Fibroblast of lung (primary cell): ENCODE measurements around the gene MSI2. TPM values are rescaled to one million over a fixed set of nuclear protein-coding genes. Genes with fewer than 3 reads are reported as not detected.

Source experiments
- DNase-seq, 2 donors: peaks; one replicate each; pipeline versions ENCODE4 v3.0.0 to v3.0.0-alpha.2; 2010; ENCODE audit warnings: low read depth in 2 of 2
- H2AFZ ChIP-seq: 2 replicates; pipeline ENCODE4 v1.5.1; 2012; ENCODE audit warnings: low read length, control low read depth, inconsistent platforms
- H3K27ac ChIP-seq: 2 replicates; pipeline ENCODE4 v1.5.1; 2011; ENCODE audit warnings: low read length, control low read depth; ENCODE audit not compliant: insufficient read depth
- H3K27me3 ChIP-seq: 2 replicates; pipeline ENCODE4 v1.5.1; 2011; ENCODE audit warnings: mild to moderate bottlenecking, low read length; ENCODE audit not compliant: control insufficient read depth, insufficient read depth
- H3K36me3 ChIP-seq: 2 replicates; pipeline ENCODE4 v1.5.1; 2011; ENCODE audit warnings: low read length; ENCODE audit not compliant: control insufficient read depth, insufficient read depth
- H3K4me1 ChIP-seq: 2 replicates; pipeline ENCODE4 v1.5.1; 2011; ENCODE audit warnings: low read length; ENCODE audit not compliant: control insufficient read depth, insufficient read depth; ENCODE audit errors: extremely low read depth
- H3K4me2 ChIP-seq: 2 replicates; pipeline ENCODE4 v1.5.1; 2011; ENCODE audit warnings: low read length, control low read depth; ENCODE audit not compliant: insufficient read depth; ENCODE audit errors: extremely low read depth
- H3K4me3 ChIP-seq, 4 experiments: fragments of 200-600 bp in 1 of 4; sonication (generic) in 1 of 4; replicated peaks in 1 of 4; 2 replicates each; pipeline ENCODE4 v1.5.1; 2011 to 2016; ENCODE audit warnings: low read length in 4 of 4, low read depth in 3 of 4, mild to moderate bottlenecking in 3 of 4, control low read depth in 2 of 4, inconsistent platforms in 1 of 4, mixed read lengths in 1 of 4; ENCODE audit not compliant: insufficient read depth in 1 of 4; ENCODE audit errors: control extremely low read depth in 1 of 4
- H3K79me2 ChIP-seq: 2 replicates; pipeline ENCODE4 v1.5.1; 2012; ENCODE audit warnings: mild to moderate bottlenecking, low read length, inconsistent platforms; ENCODE audit not compliant: control insufficient read depth, insufficient read depth
- H3K9ac ChIP-seq: 2 replicates; pipeline ENCODE4 v1.5.1; 2011; ENCODE audit warnings: mild to moderate bottlenecking, low read length, control low read depth; ENCODE audit not compliant: insufficient read depth
- H3K9me3 ChIP-seq: 2 replicates; pipeline ENCODE4 v1.5.1; 2012; ENCODE audit warnings: low read depth, low read length; ENCODE audit not compliant: control insufficient read depth, insufficient read depth
- H4K20me1 ChIP-seq: 2 replicates; pipeline ENCODE4 v1.5.1; 2011; ENCODE audit warnings: low read length; ENCODE audit not compliant: control insufficient read depth, insufficient read depth; ENCODE audit errors: extremely low read depth
- EZH2 ChIP-seq: IDR thresholded peaks from 2 replicates; pipeline ENCODE4 v1.5.1; 2012; ENCODE audit warnings: low read length, control low read depth, mild to moderate bottlenecking; ENCODE audit errors: missing control alignments
- polyA plus RNA-seq, 2 donors: library from polyadenylated mRNA; depleted of rRNA in 1 of 2; stranded (reverse) in 1 of 2; unstranded in 1 of 2; fragments of >200 nt; gene quantifications; 2 replicates each; pipeline ENCODE4 v1.2.1, GENCODE V29; 2011 to 2012; ENCODE audit warnings: missing spikeins in 1 of 2
- total RNA-seq: library from RNA; depleted of rRNA; stranded (reverse); fragments of >200 nt; gene quantifications from 2 replicates; pipeline ENCODE4 v1.2.1, GENCODE V29; 2014
- TF ChIP-seq, protein P1 (sequence below), 2 donors: IDR thresholded peaks in 1 of 2; conservative IDR thresholded peaks in 1 of 2; 1 replicate in 1 of 2; 2 replicates in 1 of 2; pipeline ENCODE4 v1.5.1; 2011 to 2012; ENCODE audit warnings: low read length in 2 of 2, control low read depth in 1 of 2, inconsistent platforms in 1 of 2, low read depth in 1 of 2, mild to moderate bottlenecking in 1 of 2

MSI2 gene
- total and polyA plus RNA-seq, 2 donors (not counting 1 experiment from before 2014, with no cell fraction given): 6.8 to 14.2 TPM

DNA sequence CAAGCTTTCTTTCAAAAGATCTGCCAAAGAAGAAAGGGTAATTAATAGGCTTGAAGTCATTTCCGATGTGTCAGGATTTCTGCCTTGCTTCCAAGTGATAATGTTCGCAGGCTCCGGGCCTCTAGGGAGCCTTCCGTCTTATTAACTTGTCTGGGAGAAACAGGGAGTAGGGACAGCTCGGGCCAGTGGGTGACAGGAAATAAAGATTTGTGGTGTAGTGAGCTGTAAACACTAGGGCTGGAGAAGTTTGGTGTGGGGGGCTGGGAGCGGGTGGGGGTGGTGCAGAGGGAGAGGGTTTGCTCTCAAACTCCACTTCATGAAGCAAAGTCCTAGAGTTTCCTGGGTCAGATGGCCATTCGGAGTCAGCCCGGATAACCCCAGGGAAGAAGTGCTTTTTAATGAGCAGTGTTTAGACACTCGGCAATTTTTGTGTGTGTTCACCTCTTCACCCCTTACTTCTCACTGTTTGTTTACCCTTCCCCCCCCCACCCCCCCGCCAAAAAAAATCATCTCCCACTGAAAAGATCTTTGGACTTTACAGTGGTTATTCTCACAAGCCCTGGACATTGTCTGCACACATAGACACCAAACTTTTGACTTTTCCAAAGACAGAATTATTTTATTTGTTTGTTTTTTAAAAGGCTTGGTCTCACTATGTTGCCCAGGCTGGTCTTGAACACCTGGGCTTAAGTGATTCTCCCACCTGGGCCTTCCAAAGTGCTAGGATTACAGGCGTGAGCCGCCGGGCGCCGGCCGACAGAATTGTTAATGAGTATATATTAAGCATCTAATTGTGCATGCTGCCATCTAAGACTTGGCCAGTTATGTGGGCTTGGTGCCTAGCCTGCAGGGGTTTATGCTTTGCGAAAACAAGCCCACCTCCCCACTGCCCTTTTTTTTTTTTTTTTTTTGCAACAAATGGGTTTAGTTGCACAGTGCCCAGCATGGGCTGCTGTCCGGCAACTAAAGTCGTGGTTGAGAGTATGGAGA is 292.4 kb downstream of the MSI2 start:
- H3K79me2 ChIP-seq: no peaks in the 10 kb centered on the region
- H4K20me1 ChIP-seq: no peaks in the 10 kb centered on the region
- no peak overlapping the region for H3K27ac ChIP-seq
- H3K9ac ChIP-seq: no peak overlapping the region
- TF ChIP-seq EZH2: no peak
- TF ChIP-seq, protein P1, sequence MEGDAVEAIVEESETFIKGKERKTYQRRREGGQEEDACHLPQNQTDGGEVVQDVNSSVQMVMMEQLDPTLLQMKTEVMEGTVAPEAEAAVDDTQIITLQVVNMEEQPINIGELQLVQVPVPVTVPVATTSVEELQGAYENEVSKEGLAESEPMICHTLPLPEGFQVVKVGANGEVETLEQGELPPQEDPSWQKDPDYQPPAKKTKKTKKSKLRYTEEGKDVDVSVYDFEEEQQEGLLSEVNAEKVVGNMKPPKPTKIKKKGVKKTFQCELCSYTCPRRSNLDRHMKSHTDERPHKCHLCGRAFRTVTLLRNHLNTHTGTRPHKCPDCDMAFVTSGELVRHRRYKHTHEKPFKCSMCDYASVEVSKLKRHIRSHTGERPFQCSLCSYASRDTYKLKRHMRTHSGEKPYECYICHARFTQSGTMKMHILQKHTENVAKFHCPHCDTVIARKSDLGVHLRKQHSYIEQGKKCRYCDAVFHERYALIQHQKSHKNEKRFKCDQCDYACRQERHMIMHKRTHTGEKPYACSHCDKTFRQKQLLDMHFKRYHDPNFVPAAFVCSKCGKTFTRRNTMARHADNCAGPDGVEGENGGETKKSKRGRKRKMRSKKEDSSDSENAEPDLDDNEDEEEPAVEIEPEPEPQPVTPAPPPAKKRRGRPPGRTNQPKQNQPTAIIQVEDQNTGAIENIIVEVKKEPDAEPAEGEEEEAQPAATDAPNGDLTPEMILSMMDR (conservative IDR thresholded peaks at IDR 0.05 in 1 of 2, IDR thresholded peaks at IDR 0.05 in 1 of 2; ENCODE audit: low read depth in 1 of 2, low read length in 2 of 2): no peak
- H3K36me3 ChIP-seq: no peaks in the 10 kb centered on the region
- H3K4me3 ChIP-seq: no peak overlapping the region
- H3K9me3 ChIP-seq: no peaks in the 10 kb centered on the region
- no peaks in the 10 kb centered on the region for H3K4me1 ChIP-seq
- H3K4me2 ChIP-seq: no peak overlapping the region
- H3K27me3 ChIP-seq: no peaks in the 10 kb centered on the region
- DNase-seq: peak; percentile 16 to 61
- H2AFZ ChIP-seq: no peak overlapping the region

DNA sequence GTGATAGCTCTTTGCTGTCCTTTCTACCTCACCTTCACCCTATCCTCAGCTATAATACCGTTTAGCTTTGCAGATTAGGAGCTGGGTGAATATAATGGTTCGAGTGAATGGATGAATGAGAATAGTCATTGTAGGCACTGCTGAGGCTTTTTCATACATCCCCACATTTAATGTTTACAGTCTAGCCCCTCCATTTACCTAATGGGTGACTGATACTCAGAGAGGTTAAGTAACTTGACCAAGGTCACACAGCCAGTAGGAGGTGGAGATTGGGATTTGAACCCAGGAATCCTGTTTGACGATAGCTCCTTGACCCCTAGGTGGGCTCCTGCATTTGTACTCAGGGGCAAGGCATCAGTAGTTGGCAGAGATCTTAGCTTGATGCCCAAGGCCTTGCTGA is 293.1 kb downstream of the MSI2 start:
- DNase-seq: no peak
- Histone ChIP-seq H2AFZ (no peak overlapping the region), H4K20me1 (no peaks in the 10 kb centered on the region), H3K27me3 (no peaks in the 10 kb centered on the region), H3K27ac (no peak overlapping the region), H3K79me2 (no peaks in the 10 kb centered on the region), H3K4me1 (no peaks in the 10 kb centered on the region), H3K36me3 (no peaks in the 10 kb centered on the region), H3K4me3 (no peak overlapping the region), H3K9me3 (no peaks in the 10 kb centered on the region), H3K9ac (no peak overlapping the region), H3K4me2 (no peak overlapping the region)
- TF ChIP-seq, protein P1 (conservative IDR thresholded peaks at IDR 0.05 in 1 of 2, IDR thresholded peaks at IDR 0.05 in 1 of 2; ENCODE audit: low read depth in 1 of 2, low read length in 2 of 2): no peak
- no peak for TF ChIP-seq EZH2

DNA sequence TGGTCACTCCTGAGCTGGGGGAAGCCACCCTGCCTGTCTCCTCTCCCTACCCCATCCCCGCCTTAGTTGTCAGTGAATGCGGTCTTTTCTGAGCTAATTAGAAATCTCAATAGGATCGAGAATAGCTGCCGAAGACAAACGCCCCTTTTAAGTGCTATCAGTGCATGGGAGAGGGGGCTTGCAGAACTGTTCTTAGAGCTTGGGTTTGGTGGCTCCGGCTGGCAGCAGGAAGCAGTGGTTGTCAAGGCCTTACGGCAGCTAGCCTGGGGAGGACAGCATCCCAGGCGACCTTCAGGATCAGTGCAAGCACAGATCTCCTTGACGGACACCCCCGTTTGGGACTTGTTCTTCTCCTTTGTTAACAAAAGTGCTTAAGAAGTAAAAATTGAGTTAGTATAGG is 293.7 kb downstream of the MSI2 start:
- no peak overlapping the region for H3K4me3 ChIP-seq
- no peaks in the 10 kb centered on the region for H3K9me3 ChIP-seq
- TF ChIP-seq, protein P1 (conservative IDR thresholded peaks at IDR 0.05 in 1 of 2, IDR thresholded peaks at IDR 0.05 in 1 of 2; ENCODE audit: low read depth in 1 of 2, low read length in 2 of 2): no peak
- TF ChIP-seq EZH2: no peak
- no peaks in the 10 kb centered on the region for H3K79me2 ChIP-seq
- no peaks in the 10 kb centered on the region for H3K27me3 ChIP-seq
- H3K36me3 ChIP-seq: no peaks in the 10 kb centered on the region
- no peak overlapping the region for H3K9ac ChIP-seq
- no peaks in the 10 kb centered on the region for H3K4me1 ChIP-seq
- no peak for DNase-seq
- H2AFZ ChIP-seq: no peak overlapping the region
- no peak overlapping the region for H3K4me2 ChIP-seq
- H3K27ac ChIP-seq: no peak overlapping the region
- H4K20me1 ChIP-seq: no peaks in the 10 kb centered on the region
